NK-92 treated with Interleukin-12 subunit alpha and Interleukin-12 subunit beta, amount 100 ng/mL, for 24 hours (cell line): ENCODE data around the gene EFCAB3.
"Not testable (repeated sequence)": the region's sequence is repeated elsewhere in the genome, so short reads cannot be mapped to it uniquely, and the experiment has no call there.

Source experiments
- DNase-seq: peaks from one replicate; lab custom pipeline; 2025; lab: John Stamatoyannopoulos, UW

Gene EFCAB3

DNA sequence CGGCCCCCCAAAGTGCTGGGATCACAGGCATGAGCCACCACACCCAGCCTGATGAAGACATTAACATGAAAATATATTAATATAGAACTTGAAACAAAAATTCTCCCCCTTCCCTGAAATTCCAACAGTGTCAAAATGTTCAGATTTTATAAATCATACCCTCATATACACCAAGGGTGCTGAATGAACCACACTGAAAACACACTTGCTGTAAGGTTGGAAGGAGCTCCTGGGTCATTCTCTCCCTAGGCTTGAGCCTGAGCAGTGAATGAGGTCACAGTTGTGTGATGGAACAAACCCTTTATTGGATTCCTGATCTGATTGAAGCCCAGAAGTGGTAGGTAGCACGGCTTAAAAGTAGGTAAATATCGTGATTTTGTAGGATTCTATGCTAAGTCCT is at the start of gene EFCAB3:
Gene EFCAB3 (plus strand): TSS at position 301 of the 400 bp plus-strand sequence. CDS start 2,427 bp downstream, outside the sequence.
- no peak for DNase-seq

DNA sequence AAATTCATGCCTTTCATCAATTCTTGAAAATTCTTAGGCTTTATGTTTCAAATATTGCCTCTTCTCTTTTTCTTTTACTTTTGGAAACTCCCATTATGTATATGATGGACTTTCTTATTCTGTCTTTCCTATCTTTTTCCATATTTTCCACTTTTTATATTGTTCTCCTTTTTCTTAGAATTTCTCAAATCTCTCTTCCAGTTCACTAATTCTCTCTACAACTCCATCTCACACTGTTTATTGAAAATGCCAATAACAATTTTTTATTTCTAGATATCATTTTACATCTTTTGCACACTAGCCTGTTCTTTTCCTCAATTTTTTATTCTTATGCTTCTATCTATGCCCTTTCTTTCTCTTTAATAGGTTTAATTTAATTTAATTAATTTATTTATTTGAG is 43.8 kb upstream of the EFCAB3 start:
- no peak for DNase-seq

DNA sequence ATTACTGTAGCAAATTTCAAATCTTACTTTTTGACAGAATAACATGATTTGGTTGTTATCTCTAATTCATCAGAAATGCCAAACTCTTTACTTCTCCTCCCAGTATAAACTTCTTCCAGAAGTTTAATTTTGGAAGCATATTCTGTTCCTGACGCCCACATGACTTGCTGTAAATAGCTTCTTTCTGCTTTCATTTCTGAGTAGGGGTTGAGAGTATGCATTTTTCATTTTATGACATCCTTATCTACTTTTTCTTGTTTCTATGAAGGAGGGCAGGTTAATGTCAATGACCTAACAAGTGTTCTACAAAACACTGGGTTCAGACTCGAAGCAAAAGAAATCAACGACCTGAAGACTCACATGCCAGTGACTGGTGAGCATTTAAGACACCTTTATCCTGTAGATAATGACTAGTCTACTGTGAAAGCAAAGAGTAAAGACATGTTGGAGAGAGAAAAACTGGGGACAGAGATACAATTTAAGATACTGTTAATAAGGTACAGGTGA is 36.5 kb upstream of the EFCAB3 start:
- no peak for DNase-seq

DNA sequence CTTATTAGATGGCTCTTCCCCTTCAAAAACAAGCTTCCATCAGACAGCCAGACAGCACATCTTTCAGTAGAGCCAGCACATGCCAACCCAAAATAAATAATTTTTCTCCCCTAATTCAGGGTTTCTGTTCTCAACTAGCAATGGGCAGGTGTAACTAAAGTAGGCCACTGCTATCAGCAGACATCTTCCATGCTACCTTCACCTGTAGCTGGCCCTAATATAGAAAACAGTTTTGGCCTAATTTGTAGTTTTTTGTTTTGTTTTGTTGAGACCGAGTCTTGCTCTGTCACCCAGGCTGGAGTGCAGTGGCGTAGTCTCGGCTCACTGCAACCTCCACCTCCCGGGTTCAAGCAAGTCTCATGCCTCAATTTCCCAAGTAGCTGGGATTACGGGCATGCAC is 29.2 kb upstream of the EFCAB3 start:
- DNase-seq: no peak

DNA sequence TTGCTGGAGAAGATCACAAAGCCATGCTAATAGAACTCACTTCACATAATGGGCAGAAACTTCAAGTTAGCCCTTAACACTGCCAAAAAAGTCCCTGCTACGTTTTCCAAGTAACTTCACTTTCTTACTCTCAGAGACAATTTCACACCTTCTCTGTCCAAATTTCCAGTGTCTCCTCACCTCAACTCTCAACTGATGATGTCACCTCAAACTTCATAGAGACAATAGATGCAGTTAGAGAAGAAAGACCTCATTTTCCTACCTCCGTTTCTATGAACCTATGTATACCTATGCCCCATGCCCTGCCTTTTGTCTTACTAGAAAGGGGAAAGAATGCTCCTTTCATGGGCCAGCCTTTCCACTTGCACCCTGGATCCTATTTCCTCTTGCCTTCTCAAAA is 14.2 kb upstream of the EFCAB3 start:
- DNase-seq: no peak

DNA sequence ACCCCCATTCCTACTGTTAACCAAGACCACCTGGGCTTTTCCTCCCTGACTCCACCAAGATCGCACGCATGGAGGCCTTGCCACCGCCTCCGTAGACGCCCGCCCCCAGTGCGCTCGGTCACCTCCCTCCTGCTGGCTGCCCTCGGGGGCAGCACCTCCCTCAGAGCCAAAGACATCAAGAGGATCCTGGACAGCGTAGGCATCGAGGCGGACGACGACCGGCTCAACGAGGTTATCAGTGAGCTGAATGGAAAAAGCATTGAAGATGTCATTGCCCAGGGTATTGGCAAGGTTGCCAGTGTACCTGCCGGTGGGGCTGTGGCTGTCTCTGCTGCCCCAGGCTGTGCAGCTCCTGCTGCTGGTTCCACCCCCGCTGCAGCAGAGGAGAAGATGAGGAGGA is 1.2 kb downstream of the EFCAB3 start:
- no peak for DNase-seq

DNA sequence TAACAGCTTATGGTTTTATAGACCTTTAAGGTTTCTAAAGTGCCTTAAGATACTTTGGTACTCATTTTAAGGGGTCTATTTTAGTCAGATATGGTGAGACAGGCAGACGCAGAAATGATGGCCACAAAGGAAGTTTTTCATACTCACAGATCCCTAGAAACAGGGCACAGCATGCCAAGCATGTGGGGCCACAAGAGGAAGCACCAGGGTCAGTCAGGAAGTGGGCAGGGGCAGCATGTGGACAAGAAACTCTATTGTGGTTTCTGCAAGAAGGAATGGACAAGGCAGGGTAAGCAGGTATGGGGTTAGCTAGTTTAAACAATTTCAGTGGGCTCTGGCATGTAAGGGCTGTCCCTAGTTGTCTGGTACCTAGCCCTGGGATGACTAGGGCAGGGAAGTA is 8.5 kb downstream of the EFCAB3 start:
- no peak for DNase-seq

DNA sequence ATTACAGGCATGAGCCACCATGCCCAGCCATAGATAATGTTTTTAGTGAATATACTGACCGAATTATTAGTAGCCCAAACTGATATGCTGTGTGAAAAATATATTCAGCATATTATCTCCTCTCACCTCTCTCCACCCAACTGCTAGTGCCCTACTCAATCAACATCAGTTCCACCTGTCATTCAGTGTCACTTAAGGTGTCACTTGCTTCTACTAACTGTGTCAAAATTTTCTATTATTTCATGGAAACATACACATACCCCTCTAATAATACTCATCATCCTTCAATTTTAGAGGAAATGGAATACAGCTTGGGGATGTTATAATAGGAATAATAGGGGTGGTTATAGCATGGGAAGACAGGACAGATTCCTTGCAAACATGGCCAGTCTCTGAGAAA is 12.6 kb downstream of the EFCAB3 start:
- DNase-seq: no peak

DNA sequence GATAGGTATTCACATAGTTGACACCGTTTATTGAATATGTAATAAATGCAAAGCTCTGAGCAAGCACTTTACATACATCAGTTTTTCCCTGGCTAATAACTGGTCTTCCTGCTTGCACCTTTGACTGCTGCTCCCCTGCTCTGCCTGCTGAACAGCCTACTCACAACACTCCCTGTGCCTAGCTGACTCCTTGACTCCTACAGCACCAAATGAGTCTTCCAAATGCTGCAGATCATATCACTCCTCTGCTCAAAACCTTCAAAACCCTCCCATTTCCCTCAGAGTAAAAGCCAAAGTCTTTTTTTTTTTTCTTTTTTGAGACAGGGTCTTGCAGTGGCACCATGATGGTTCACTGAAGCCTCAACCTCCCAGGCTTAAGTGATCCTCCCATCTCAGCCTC is 18.5 kb downstream of the EFCAB3 start:
- no peak for DNase-seq

DNA sequence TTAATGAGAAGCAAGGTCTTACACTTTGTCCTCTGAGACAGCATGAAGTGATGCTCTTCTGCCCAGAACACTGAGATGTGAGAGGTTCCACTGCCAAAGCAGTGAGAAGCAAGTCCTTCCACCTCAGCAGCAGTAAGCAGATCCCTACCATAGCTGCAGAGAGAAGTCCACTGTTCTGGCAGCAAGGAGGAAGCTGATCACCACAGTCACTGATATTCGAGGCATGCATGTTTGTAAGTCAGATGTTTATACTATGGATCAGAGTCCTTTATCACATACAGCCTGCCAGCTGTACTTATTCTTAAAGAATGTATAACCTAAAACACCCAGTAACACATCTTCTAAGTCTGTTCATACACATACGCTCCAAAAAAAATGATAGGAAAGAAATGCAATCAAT is 25.1 kb downstream of the EFCAB3 start:
- DNase-seq: no peak

DNA sequence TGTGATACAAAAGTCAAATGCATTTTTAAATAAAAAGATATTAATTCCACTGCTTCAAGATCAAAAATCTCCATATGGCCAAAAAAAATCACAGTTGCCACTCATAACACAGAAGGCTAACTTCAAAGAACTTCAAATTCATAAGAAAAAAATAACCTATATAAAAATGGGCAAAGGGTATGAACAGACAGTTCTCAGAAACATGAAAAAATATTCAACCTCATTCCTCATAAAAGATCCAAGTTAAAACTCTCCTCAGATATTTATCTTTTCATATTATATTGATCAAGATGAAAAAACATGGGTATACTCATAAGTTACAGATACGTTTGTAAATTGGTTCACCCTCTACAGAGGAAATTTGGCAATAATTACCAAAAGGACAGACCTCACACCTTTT is 32.7 kb downstream of the EFCAB3 start:
- DNase-seq: not testable (repeated sequence)

DNA sequence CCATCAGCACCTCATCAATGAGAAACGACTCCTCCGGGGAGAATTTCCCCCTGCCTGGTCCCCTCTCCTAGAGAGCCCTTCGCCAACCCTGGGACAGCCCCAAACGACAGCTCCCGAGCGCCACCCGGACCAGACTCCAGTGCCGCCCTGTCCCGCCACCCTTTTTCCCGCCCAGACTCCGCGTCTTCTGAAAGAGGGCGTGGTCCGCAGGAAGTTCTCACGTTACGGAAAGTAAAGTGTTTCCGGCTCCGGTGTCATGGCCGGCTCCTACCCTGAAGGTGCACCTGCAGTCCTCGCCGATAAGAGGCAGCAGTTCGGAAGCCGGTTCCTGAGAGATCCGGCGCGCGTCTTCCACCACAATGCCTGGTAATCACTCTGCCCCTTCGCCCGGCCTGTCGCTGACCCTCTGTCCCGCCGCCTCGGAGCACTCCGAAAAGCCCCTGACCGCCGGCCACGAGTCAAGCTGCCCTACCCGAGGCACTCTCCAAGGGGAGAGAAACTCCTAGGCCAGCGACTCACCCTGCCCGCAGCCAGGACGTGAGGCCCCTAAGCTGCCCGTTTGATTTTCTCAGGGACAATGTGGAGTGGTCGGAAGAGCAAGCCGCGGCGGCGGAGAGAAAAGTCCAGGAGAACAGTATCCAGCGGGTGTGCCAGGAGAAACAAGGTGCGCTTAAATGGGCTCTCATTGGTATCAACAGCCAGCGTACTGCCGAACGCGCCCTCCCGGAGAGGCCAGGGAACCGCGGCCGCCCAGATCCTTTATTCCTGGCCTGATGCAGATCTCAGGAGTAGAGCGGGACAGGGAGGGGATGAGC is 43.5 kb downstream of the EFCAB3 start, which contains the start of gene METTL2A:
Gene METTL2A (plus strand): TSS at position 251 of the 815 bp plus-strand sequence. CDS start 6 bp downstream, at position 257.
- DNase-seq: peak; percentile 79

DNA sequence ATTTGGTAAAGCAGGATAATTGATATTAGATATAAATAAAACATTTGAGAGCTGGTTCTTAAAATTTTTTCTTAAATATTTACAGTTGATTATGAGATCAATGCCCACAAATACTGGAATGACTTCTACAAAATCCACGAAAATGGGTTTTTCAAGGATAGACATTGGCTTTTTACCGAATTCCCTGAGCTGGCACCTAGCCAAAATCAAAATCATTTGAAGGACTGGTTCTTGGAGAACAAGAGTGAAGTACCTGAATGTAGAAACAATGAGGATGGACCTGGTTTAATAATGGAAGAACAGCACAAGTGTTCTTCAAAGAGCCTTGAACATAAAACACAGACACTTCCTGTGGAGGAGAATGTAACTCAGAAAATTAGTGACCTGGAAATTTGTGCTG is 45.9 kb downstream of the EFCAB3 start:
- DNase-seq: not testable (repeated sequence)

DNA sequence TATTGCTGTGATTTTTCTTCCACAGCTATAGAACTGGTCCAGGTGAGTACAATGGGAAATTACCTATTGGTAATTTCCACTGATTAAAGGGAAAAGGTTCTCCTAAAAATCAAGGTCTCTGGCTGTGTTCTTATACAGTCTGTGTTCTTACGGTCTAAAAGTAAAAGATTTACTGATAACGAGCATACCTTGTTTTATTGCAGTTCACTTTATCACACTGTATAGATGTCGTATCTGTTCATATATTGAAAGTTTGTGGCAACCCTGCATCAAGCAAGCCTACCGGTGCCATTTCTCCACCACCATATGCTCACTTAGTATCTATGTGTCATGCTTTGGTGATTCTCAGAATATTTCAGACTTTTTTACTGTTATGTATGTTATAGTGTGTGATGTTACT is 54.9 kb downstream of the EFCAB3 start:
- DNase-seq: not testable (repeated sequence)

DNA sequence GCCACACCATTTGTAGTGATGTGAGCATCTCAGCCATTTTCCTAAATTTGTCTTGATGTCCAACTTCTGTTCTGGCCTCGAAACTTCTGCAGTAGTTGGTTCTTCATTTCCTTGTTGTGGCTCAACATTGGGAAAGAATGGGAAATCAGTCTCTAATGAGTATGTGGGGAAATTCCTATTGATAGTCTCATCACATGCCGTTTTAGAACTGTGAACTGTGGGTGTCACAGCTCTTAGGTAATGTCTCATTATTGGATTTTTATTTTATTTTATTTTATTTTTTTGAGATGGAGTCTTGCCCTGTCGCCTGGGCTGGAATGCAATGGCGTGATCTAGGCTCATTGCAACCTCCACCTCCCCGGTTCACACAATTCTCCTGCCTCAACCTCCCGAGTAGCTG is 60.8 kb downstream of the EFCAB3 start:
- DNase-seq: not testable (repeated sequence)

DNA sequence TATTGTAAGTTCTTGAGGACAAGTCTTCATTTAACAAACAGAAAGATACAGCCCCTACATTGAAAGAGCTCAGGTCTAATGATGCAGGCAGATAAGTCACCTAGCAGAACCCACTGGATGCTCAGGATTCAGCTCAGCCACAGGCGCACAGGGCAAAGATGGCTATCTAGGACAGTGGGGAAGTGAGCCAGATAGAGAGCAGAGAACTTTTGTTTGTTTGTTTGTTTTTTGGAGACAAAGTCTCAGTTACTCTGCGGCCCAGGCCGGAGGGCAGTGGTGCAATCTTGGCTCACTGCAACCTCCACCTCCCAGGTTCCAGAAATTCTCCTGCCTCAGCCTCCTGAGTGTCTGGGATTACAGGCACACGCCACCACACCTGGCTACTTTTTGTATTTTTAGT is 63.7 kb downstream of the EFCAB3 start:
- no peak for DNase-seq

DNA sequence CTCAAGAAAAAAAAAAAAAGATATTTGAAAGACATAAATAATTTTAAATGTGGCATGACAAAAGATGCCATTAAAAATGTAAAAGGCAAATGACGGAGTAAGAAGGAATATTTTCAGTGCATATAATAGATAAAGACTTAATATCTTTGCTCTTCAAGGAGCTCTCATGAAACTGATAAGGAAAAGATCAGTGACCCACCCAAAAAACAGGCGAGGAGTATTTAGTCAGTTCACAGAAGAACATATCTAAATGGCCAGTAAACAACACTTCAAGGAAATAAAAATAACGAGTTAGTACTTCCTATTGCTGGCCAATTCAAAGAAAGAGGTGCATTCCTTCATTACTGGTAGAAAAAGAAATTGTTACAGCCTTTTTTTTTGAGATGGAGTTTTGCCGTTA is 65.4 kb downstream of the EFCAB3 start:
- DNase-seq: not testable (repeated sequence)

DNA sequence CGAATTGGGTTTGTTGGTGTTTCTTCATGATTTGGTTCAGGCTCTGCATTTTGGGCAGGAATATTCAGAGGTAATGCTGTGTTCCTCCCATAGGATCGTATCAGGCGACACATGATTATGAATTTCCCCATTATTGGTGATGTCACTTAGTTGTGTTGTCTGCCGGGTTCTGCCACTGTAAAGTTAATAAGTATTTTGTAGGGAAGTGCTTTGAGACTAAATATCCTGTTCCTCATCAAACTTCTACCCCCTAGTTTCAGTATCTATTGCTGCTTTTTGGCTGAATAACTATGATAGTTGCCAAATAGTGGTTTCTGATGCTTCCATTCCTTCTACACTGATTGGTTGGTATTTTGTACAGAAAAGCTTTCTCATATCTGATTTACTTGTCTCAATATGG is 71.8 kb downstream of the EFCAB3 start:
- DNase-seq: not testable (repeated sequence)

DNA sequence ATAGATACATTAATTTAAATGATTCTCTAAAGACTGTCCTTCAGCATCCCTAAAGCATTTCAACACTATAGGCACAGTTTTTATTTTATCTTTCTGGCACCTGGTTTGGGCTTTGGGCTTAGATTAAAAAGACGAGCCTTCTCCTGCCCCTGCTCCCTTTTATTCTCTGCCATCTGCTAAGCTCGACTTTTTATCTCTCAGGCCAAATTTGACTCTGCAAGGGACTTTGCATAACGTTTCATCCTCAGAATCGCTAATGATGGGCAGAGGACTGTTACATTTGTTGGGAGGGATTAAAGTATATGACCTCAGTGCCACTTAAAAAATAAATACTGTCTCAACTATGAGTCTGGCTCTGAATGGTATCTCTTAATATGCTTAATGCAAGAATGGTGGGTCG is 72.7 kb downstream of the EFCAB3 start:
- not testable (repeated sequence) for DNase-seq

DNA sequence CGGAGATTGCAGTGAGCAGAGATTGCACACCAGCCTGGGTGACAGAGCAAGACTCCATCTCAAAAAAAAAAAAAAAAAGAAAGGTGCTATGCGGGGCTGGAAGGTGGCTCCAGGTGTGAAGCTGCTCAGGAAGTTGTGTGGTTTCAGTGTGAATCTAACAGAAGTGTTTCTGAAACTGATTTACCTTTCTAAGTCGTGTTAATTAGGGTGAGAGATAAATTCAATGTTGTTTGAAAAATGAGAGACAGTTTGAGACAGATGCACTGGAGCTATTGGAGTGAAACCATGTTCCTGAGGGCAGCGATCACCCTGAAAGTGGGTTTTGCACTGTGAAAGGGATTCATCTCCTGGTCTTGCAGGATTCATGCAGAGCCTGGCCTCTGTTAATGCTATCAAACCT is 73.3 kb downstream of the EFCAB3 start:
- not testable (repeated sequence) for DNase-seq

DNA sequence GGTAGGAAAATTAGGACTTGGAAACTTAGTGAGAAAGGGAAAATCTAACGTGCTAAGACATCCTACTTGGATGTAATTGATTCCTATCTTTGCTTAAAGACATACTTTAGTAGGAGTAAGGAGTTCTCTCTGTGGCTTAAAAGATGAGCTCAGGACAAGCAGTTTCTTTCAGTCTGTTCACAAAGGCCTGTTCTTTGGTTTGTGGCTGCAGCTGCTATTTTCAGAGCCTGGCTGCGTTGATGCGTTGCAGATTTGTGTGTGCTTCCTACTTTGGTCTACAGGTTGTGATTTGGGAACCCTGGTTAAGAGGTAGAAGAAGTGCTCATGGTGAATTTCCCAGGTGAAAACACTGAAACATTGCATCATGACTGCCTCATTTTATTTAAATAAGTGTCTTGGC is 73.8 kb downstream of the EFCAB3 start:
- not testable (repeated sequence) for DNase-seq

DNA sequence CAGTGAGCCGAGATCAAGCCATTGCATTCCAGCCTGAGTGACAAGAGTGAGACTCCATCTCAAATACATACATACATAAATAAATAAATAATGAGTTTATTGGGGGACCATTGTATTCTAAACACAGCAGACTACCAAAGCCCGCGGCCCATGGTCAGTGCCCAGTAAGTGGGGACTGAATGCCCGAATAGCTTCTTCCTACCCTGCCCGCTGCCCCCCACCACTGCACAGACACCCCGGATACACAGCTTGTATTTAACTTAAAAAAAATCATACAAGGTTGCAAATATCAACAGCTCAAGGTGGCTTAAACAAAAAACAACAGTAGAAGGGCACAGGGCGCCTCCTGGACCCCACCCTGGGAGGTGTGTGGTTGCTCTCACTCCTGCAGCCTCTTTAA is 75.7 kb downstream of the EFCAB3 start:
- DNase-seq: no peak

DNA sequence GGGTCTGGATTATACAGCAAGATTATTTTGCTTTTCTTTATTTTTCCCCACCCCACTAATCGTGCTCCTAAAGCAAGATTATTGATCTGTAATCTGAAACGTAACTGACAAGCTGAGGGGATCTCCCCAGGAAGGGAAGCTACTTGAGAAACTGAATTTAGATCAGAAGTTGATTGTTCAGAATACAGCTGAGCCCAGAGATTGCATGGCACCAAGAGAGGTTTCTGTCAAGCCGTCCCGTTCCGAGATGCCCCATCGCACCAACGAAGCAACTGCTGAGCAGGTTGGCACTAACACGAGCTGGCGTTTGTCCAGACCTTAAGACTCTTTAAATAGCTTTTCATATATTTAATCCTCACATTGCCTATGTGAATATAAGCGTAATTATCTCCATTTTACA is 78.1 kb downstream of the EFCAB3 start:
- not testable (repeated sequence) for DNase-seq

DNA sequence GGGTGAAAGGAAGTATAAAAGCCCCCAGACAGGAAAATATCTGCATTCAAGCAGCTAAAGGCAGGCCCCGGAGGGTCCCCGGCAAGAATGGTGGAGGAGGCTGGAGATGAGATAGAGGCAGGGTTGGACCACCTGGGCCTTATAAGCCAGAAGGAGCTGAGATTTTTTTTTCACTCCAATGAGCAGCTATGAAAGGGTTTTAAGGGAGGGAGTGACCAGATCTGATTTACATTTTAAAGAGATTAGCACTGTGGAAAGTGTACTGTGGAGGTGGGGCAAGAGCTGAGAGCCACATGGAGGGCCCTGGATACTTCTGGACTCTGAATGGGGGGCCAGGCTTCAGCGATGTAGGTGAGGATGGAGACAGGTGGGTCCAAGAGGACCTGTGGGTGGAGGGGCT is 84.1 kb downstream of the EFCAB3 start:
- DNase-seq: not testable (repeated sequence)
